ENCODE results near the gene FAM171A1. TPM values are rescaled to one million over a fixed set of nuclear protein-coding genes. Genes with fewer than 3 reads are reported as not detected.

Gene FAM171A1
- polyA plus RNA-seq, 4 donors = 9.2 to 28.4 (median 18.2) TPM

Other genes starting within 250 kb of the FAM171A1 start
- 10 to 100 TPM in 2 of 4 donors, 1 to 10 TPM in 2; 9.2 to 19.2 (median 11.9) TPM for gene NMT2, start 202.6 kb downstream of the FAM171A1 start, polyA plus RNA-seq

All from small intestine (tissue), 4 donors.